GM12892 (cell line): ENCODE results near the gene VASP.

Source experiments
- DNase-seq: peaks from one replicate; pipeline ENCODE4 v3.0.0; 2011; ENCODE audit not compliant: insufficient read length
- FAIRE-seq: peaks from 2 replicates; lab custom pipeline; 2011; peaks lifted over from hg19 to GRCh38; lab: Jason Lieb, UNC
- POLR2A ChIP-seq: IDR thresholded peaks from 2 replicates; pipeline ENCODE4 v1.6.1; 2011; ENCODE audit warnings: low read depth, low read length, control low read depth
- POLR2AphosphoS5 ChIP-seq: IDR thresholded peaks from 2 replicates; pipeline ENCODE4 v1.6.1; 2011; ENCODE audit warnings: low read depth, low read length, control low read depth
- TAF1 ChIP-seq: IDR thresholded peaks from 2 replicates; pipeline ENCODE4 v1.6.1; 2011; ENCODE audit warnings: low read depth, mild to moderate bottlenecking, control low read depth, low read length, borderline replicate concordance

The VASP gene

DNA sequence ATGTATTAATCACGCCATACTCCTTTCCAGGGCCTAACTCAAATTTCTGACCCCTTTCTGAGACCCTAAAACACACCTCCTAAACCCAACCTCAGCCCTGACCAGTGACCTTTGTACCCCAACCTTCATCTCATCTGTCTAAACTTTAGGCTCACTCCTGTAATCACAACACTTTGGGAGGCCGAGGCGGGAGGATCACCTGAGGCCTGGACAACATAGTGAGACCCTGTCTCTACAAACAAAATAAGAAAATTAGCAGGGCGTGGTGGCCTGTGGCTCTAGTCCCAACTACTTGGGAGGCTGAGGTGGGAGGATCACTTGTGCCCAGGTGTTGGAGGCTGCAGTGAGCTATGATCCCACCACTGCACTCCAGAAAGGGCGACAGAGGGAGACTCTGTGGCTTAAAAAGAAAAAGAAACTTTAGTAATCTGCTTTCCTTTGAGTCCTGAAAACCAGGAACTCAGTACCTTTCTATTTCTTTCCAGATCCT is 15.1 kb upstream of the VASP start:
- no peak for DNase-seq
- TF ChIP-seq TAF1 (no peak), POLR2AphosphoS5 (no peak), POLR2A (no peak)
- FAIRE-seq, result no peak

DNA sequence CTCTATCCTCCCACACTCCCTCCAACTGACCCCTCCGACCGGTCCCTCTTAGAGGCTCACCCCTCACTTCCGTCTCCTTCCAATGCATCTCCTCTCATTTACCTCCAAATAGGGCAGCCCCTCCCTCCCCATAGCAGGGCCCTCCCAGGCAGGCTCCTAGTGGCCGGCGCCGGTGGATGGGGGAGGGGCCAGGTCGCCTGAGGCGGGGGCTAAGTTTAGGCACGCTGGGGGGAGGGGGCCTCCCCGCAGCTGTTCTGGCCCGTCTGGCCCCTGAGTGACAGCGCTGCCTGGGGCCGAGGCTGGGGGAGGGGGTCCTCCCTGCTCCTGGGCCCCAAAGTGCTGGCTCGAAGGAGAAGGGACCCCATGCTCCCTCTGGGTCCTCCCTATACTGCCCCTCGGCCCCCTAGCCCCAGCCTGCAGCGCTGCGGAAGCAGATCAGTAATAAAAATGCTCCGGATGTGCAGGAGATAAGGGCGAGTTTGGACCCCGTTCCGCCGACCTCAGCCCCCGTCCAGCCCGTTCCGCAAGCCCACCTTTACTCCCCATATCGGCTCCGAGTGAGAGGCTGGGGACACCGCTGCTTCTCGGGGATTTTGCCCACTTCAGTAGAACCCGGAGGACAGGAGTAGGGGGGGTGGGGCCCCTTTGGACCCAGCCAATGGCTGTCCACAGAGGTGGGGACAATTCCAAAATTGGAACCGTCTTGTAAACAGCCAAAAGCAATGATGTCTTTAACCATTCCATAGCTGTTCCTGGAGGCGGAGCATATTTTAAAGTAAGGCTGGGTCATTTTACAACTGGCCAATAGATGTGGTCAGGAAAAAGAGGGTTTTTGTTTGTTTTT is 14.4 kb upstream of the VASP start:
- peak; percentile 70 for FAIRE-seq
- TF ChIP-seq TAF1, result no peak
- DNase-seq, result peak; percentile 64

DNA sequence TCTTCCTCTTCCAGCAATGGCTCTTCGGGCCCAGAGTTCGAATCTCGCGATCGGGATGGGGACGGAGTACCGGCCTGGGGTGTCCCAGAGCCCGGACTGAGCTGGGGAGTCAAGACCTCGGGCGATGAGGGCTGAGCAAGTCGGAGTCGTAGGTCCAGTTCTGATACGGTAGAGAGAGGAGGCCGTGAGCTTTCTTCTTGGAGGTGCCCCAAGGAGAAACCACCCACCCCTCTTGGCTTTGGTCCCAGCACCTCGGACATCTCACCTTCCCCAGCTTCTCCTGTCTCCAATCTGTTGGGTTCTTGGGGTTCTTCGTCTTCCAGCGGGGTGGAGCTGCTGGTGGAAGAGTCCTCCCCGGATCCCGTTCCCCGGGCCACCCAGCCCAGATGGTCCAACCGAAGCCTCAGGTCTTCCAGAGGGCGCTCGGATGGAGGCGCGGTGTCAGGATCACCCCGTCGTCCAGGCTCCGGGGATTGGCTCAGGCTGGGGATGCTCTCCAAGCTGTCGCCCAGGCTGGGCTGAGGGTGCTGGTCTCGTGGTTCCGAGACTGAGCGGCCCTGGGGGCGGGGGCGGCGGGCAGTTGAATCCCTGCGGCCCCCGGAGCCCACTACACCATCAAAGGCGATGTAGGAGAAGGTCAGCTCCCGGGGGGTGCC is 12.9 kb upstream of the VASP start:
- DNase-seq (no peak), FAIRE-seq (no peak)
- TF ChIP-seq TAF1 (no peak), POLR2A (no peak), POLR2AphosphoS5 (no peak)

DNA sequence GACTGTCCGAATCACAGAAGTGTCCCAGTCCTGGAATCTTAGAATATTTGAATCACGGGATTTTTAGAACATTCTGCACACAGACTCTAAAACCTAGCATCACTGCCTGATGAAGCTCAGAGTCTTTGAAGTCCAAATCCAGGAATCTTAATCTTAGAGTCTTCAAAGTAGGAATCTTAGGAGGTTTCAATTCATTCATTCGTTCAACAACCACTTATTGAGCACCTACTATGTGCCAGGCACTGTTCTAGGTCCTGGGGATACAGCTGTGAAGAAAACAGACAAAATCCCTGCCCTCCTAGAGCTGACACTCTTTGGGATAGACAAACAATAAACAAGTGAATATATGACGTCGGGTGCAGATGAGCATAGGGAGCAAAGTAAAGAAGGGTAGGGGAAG is 12.1 kb upstream of the VASP start:
- TF ChIP-seq TAF1, result no peak
- FAIRE-seq, result no peak
- no peak for DNase-seq

DNA sequence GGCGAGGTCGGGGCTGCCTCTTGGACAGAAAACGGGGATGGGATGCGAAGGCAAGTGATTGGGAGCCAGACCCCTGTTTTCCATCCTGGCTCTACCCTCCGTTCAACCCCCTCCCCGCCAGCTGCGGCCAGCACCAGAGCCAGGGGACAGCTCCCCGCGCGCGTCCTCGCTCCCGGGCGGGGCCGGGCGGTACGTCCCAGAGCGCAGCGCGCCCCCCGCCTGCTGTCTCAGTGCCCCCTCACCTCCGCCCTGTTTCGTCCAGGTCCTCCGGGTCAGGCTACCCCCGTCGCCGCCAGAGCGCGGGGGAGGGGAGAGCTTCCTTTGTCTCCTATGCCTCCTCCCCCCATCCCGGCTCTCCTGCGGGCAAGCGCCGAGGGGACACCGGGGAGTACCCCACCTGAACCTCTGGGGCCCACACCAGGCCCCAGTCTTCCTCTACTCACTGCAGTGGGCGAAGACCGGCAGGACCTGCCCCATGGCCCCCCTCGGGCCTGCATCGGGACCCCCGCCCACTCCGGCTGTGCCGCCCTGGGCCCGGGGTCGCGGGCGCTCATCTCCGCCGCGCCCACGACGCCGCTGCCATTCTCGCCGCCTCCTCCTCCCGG is 10.8 kb upstream of the VASP start:
- TF ChIP-seq POLR2A (no peak), TAF1 (no peak)
- DNase-seq, result no peak

GRCh38 chr19:45497791-45498190 is 9.5 kb upstream of the VASP start:
- no peak for DNase-seq
- TF ChIP-seq POLR2A (no peak), TAF1 (no peak), POLR2AphosphoS5 (no peak)
- FAIRE-seq, result peak; percentile 76

More for the DNA sequence above, 10.8 kb upstream of the VASP start:
- FAIRE-seq, result no peak

- FAIRE-seq (peak; percentile 27), DNase-seq (peak; percentile 68)
- TF ChIP-seq POLR2A (no peak), POLR2AphosphoS5 (no peak), TAF1 (no peak)
These were observed 8.7 kb upstream of the VASP start, which contains the start of gene PPM1N for GRCh38 chr19:45498411-45499195. Gene PPM1N (plus strand): TSS chr19:45498443. CDS start chr19:45498473, 30 bp downstream.

- FAIRE-seq (peak; percentile 51), DNase-seq (no peak)
- no peak for TF ChIP-seq TAF1
- TF ChIP-seq POLR2A, result no peak
- no peak for TF ChIP-seq POLR2AphosphoS5
These were observed 7.8 kb upstream of the VASP start for GRCh38 chr19:45499196-45500180.

DNA sequence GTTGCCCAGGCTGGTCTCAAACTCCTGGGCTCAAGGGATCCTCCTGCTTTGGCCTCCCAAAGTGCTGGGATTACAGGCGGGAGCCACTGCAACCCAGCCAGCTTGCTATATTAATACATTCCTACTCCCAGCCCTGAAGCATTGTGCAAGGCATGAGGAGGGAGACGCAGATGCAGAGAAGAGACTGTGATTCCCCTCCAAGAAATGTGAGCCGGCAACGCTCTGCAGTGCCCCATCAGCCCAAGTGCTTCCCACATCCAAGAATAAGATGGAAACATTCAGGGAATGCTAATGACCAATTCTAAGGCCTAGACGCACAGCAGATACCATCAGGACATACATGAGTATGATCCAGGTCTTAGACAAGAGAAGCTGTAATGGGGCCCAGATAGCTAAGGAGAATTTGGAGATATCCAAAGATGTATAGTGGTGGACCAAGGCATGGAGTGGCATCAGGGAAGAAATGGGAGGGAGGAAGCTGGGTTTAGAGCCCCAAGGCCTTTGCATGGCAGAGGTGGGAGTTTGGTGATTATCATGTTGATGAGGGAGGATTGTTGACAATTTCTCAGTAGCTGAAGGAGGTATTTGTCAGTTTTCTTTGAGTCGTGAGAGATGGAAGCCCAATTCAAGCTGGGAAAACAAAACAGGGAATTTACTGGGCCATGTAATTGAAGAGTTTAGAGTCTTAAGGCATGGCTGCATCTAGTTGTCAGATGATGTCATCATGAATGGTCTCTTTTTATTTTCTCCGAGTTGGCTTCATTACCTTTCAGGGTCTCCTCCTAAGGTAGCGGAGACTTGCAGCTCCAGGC is 6.2 kb upstream of the VASP start:
- TF ChIP-seq TAF1 (peak; percentile 26; the same call in 1 of the 2 replicates), POLR2AphosphoS5 (no peak), POLR2A (no peak)
- FAIRE-seq, result no peak
- no peak for DNase-seq
